HepG2 (cell line): ENCODE measurements around the gene TMEM200A. TPM values are rescaled to one million over a fixed set of nuclear protein-coding genes. Genes with fewer than 3 reads are reported as not detected.

Experiments
- ATAC-seq: fragments of 200-7000 bp; cut with Tn5 transposase; 3 replicates; pipeline ENCODE4 v1.9.1; 2020; ENCODE audit warnings: mild to moderate bottlenecking, moderate library complexity
- BruUV-seq: library from RNA; stranded (reverse); fragments of 400-500 nt; replicated peaks from 2 replicates; lab custom pipeline; 2021; lab: Mats Ljungman, UMichigan
- CTCF ChIA-PET: fragments of 300-600 bp; formaldehyde crosslinking; extraction: SDS; loops from one replicate; lab custom pipeline; 2021; ENCODE audit warnings: low total read pairs, inconsistent platforms, low intra/inter-chr PET ratio; lab: Yijun Ruan, JAX
- POLR2A ChIA-PET: fragments of 350-600 bp; sonication (Branson Sonifier 250); formaldehyde crosslinking; loops from one replicate; lab custom pipeline; 2020; ENCODE audit warnings: antibody characterized with exemption, inconsistent platforms; lab: Yijun Ruan, JAX
- DNase-seq: peaks from one replicate; pipeline ENCODE4 v3.0.0-alpha.2; 2015; ENCODE audit warnings: low spot score
- FAIRE-seq: peaks from 3 replicates; lab custom pipeline; 2011; peaks lifted over from hg19 to GRCh38; lab: Jason Lieb, UNC
- H2AFZ ChIP-seq: one replicate; pipeline ENCODE4 v1.6.1; 2011; ENCODE audit warnings: low read length, inconsistent platforms
- H3K27ac ChIP-seq: fragments of 300-600 bp; 3 replicates; pipeline ENCODE4 v1.8.0; 2011; ENCODE audit warnings: mixed run types, mild to moderate bottlenecking, mixed read lengths, low read length, inconsistent platforms; ENCODE audit not compliant: insufficient read depth; ENCODE audit errors: extremely low read length
- H3K27me3 ChIP-seq, 2 experiments: fragments of 200-600 bp in 1 of 2; 2 replicates in 1 of 2; 3 replicates in 1 of 2; pipeline versions ENCODE4 v1.6.0 to v1.8.0; 2011; ENCODE audit warnings: low read length in 2 of 2, mild to moderate bottlenecking in 2 of 2, moderate library complexity in 2 of 2, inconsistent platforms in 1 of 2; ENCODE audit not compliant: insufficient read depth in 2 of 2, control insufficient read depth in 1 of 2
- H3K36me3 ChIP-seq, 2 experiments: fragments of 200-600 bp in 1 of 2; replicated peaks in 1 of 2; 2 replicates in 1 of 2; 3 replicates in 1 of 2; pipeline versions ENCODE4 v1.5.1 to v1.8.0; 2011; ENCODE audit warnings: low read length in 2 of 2, inconsistent platforms in 1 of 2; ENCODE audit not compliant: insufficient read depth in 2 of 2, control insufficient read depth in 1 of 2
- H3K4me1 ChIP-seq: 2 replicates; pipeline ENCODE4 v1.5.1; 2012; ENCODE audit warnings: low read length, inconsistent platforms; ENCODE audit not compliant: insufficient read depth
- H3K4me2 ChIP-seq: 2 replicates; pipeline ENCODE4 v1.6.0; 2011; ENCODE audit warnings: low read depth, low read length, inconsistent platforms
- H3K4me3 ChIP-seq, 3 experiments: fragments of 200-600 bp in 1 of 3; sonication (generic), shearing (Covaris generic) in 1 of 3; replicated peaks in 1 of 3; 2 replicates each; pipeline ENCODE4 v1.5.1; 2011 to 2016; ENCODE audit warnings: low read length in 3 of 3, inconsistent platforms in 2 of 3, low read depth in 2 of 3, mild to moderate bottlenecking in 2 of 3, control low read depth in 1 of 3, mixed read lengths in 1 of 3; ENCODE audit not compliant: insufficient read depth in 1 of 3
- H3K79me2 ChIP-seq: one replicate; pipeline ENCODE4 v1.6.1; 2011; ENCODE audit warnings: low read length, inconsistent platforms; ENCODE audit not compliant: insufficient read depth
- H3K9ac ChIP-seq: 2 replicates; pipeline ENCODE4 v1.6.0; 2011; ENCODE audit warnings: mild to moderate bottlenecking, low read depth, low read length, inconsistent platforms; ENCODE audit not compliant: insufficient read depth
- H3K9me3 ChIP-seq: 2 replicates; pipeline ENCODE4 v1.5.1; 2012; ENCODE audit warnings: mild to moderate bottlenecking, low read length
- H4K20me1 ChIP-seq: 2 replicates; pipeline ENCODE4 v1.6.0; 2011; ENCODE audit warnings: inconsistent platforms, mild to moderate bottlenecking, low read length, moderate library complexity; ENCODE audit not compliant: insufficient read depth
- AKNA ChIP-seq: sonication (generic); formaldehyde crosslinking; IDR thresholded peaks from 2 replicates; pipeline ENCODE4 v1.4.0; 2020; ENCODE audit warnings: missing genetic modification reagents, borderline replicate concordance
- DNMT1 ChIP-seq: sonication (generic); formaldehyde crosslinking; IDR thresholded peaks from 2 replicates; pipeline ENCODE4 v1.5.1; 2020; ENCODE audit warnings: mild to moderate bottlenecking, missing genetic modification reagents
- FOXC1 ChIP-seq: sonication (generic); formaldehyde crosslinking; IDR thresholded peaks from 2 replicates; pipeline ENCODE4 v1.8.0; 2022; ENCODE audit warnings: mild to moderate bottlenecking, missing genetic modification reagents, borderline replicate concordance
- KAT7 ChIP-seq: IDR thresholded peaks from 2 replicates; pipeline ENCODE4 v1.6.1; 2018; ENCODE audit warnings: borderline replicate concordance, missing compliant biosample characterization
- RBFOX2 ChIP-seq: fragments of 200-400 bp; formaldehyde crosslinking; IDR thresholded peaks from 2 replicates; pipeline ENCODE4 v1.6.1; 2017; ENCODE audit warnings: low read depth, mild to moderate bottlenecking, low read length
- RFXANK ChIP-seq: IDR thresholded peaks from 2 replicates; pipeline ENCODE4 v1.6.1; 2016
- ZC3H4 ChIP-seq: sonication (generic); formaldehyde crosslinking; IDR thresholded peaks from 2 replicates; pipeline ENCODE4 v1.4.0; 2020; ENCODE audit warnings: missing genetic modification reagents, borderline replicate concordance
- ZNF710 ChIP-seq: sonication (generic); formaldehyde crosslinking; IDR thresholded peaks from 2 replicates; pipeline ENCODE4 v1.5.0; 2020; ENCODE audit warnings: mild to moderate bottlenecking, missing genetic modification reagents, borderline replicate concordance
- WGBS: methylation state at CpG from one replicate; pipeline ENCODE4 v1.1.6; 2017; ENCODE audit warnings: low lambda C conversion rate; 5-methylcytosine and 5-hydroxymethylcytosine counted together
- in situ Hi-C: cut with HindIII; loops from 2 replicates; pipeline ENCODE4 v1.10.0; 2017; ENCODE audit warnings: low pct_unique_long_range_greater_than_20kb; ENCODE audit not compliant: extremely low pct_ligation_motif_present
- intact Hi-C: fragments of 100-400 bp; cut with micrococcal nuclease; formaldehyde crosslinking; loops from one replicate; pipeline ENCODE4 v1.10.0; 2022; ENCODE audit not compliant: unreplicated experiment
- polyA plus RNA-seq, 8 experiments: library from polyadenylated mRNA; depleted of rRNA in 3 of 8; stranded (reverse) in 7 of 8; unstranded in 1 of 8; fragments of >200 nt; fragmentation: Illumina TruSeq in 4 of 8; extraction: Trizol in 4 of 8; gene quantifications; 2 replicates each; pipeline versions ENCODE4 v1.2.1 to v1.2.3, GENCODE V29; 2011 to 2016; ENCODE audit warnings: low read depth in 4 of 8, missing spikeins in 1 of 8, mixed read lengths in 1 of 8; ENCODE audit not compliant: insufficient read depth in 1 of 8
- total RNA-seq, 5 experiments: library from RNA; depleted of rRNA; stranded (reverse); fragments of >200 nt; fragmentation: Illumina TruSeq; extraction: Trizol; gene quantifications; 2 replicates each; pipeline ENCODE4 v1.2.3, GENCODE V29; 2016; ENCODE audit warnings: low read depth in 1 of 5

The TMEM200A gene
- total and polyA plus RNA-seq, 2 of the 13 experiments (the other 11 are each of a cell fraction or from before 2014, with no cell fraction given): 0.34 TPM; not detected in 1

GRCh38 chr6:130452336-130452735 is 86.5 kb downstream of the TMEM200A start:
- FAIRE-seq (no peak), ATAC-seq (no peak), DNase-seq (no peak)
- H4K20me1 ChIP-seq: no peaks in the 10 kb centered on the region
- H3K27me3 ChIP-seq: no peaks in the 10 kb centered on the region; a peak in 1 of 5 replicates
- no peak overlapping the region for H3K9ac ChIP-seq
- H3K9me3 ChIP-seq: no peaks in the 10 kb centered on the region
- ChIA-PET POLR2A (no interaction called here), CTCF (no interaction called here)
- BruUV-seq: no TSS peak
- WGBS: 92% methylated on average over 1 of the region's 1 CpG
- in situ Hi-C loops: no loop called here
- intact Hi-C loops: no loop called here
- H3K4me2 ChIP-seq: no peak overlapping the region
- H3K79me2 ChIP-seq: no peaks in the 10 kb centered on the region
- no peak overlapping the region for H3K4me3 ChIP-seq
- H3K4me1 ChIP-seq: no peaks in the 10 kb centered on the region
- TF ChIP-seq ZNF710 (CRISPR knock-in tag): no peak
- no peak for TF ChIP-seq DNMT1 (CRISPR knock-in tag)
- no peak for TF ChIP-seq RFXANK (CRISPR knock-in tag)
- no peak for TF ChIP-seq KAT7 (CRISPR knock-in tag)
- no peak for TF ChIP-seq AKNA (CRISPR knock-in tag)
- TF ChIP-seq ZC3H4: no peak
- no peak for TF ChIP-seq FOXC1 (CRISPR knock-in tag)
- TF ChIP-seq RBFOX2: no peak
- TF ChIP-seq, all 625 proteins: peak for 0
- H3K27ac ChIP-seq: no peak overlapping the region
- H2AFZ ChIP-seq: no peak overlapping the region
- H3K36me3 ChIP-seq: no peaks in the 10 kb centered on the region
